Measurements from ENCODE around the gene METTL6. TPM values are rescaled to one million over a fixed set of nuclear protein-coding genes. Genes with fewer than 3 reads are reported as not detected.

METTL6 gene
- total RNA-seq, 1 experiment from 2014 or later, result 25.6 TPM

GRCh38 chr3:15449489-15450224, 22.3 kb upstream of the METTL6 start:
- Histone ChIP-seq H3K4me1 (ENCODE audit: insufficient read depth, low read length) (no peaks in the 10 kb centered on the region), H2AK5ac (ENCODE audit: insufficient read length, low read length) (no peak overlapping the region), H4K5ac (ENCODE audit: insufficient read length, low read depth, low read length) (no peak overlapping the region), H3K79me1 (ENCODE audit: insufficient read depth, low read depth, low read length, poor library complexity, severe bottlenecking) (no peaks in the 10 kb centered on the region), H3K27ac (ENCODE audit: insufficient read length, low read depth, low read length) (no peak overlapping the region), H3K4me2 (ENCODE audit: insufficient read depth, insufficient read length, low read length) (no peak overlapping the region), H3T11ph (ENCODE audit: low read length) (no peak overlapping the region), H2BK15ac (ENCODE audit: low read depth, low read length) (no peak overlapping the region), H4K8ac (replicated peaks; ENCODE audit: insufficient read length, low read depth, low read length) (no peak overlapping the region), H2BK120ac (ENCODE audit: low read depth, low read length, poor library complexity, severe bottlenecking) (no peak overlapping the region), H3K18ac (ENCODE audit: insufficient read length, low read depth, low read length) (no peak overlapping the region), H3K9ac (ENCODE audit: extremely low read depth, insufficient read length, low read length) (no peak overlapping the region), H3K27me3 (ENCODE audit: insufficient read depth, low read length) (no peaks in the 10 kb centered on the region), H3K23ac (ENCODE audit: insufficient read length, low read depth, low read length) (no peak overlapping the region), H2BK20ac (ENCODE audit: low read depth, low read length, poor library complexity, severe bottlenecking) (no peak overlapping the region), H4K20me1 (ENCODE audit: control insufficient read depth, insufficient read depth, insufficient read length) (no peaks in the 10 kb centered on the region), H3K79me2 (ENCODE audit: insufficient read depth, low read length) (no peaks in the 10 kb centered on the region), H3K4ac (ENCODE audit: low read depth, low read length) (no peak overlapping the region), H3K56ac (ENCODE audit: insufficient read length, low read depth, low read length) (no peak overlapping the region), H4K91ac (ENCODE audit: insufficient read length, low read depth, low read length) (no peak overlapping the region), H2BK5ac (ENCODE audit: insufficient read length, low read length) (no peak overlapping the region), H3K23me2 (ENCODE audit: insufficient read length, low read depth, low read length, poor library complexity, severe bottlenecking) (no peaks in the 10 kb centered on the region), H2AFZ (ENCODE audit: low read length) (no peak overlapping the region), H3K14ac (ENCODE audit: insufficient read depth, low read length) (no peak overlapping the region), H2BK12ac (ENCODE audit: insufficient read length, low read depth, low read length) (no peak overlapping the region), H3K9me3 (ENCODE audit: control insufficient read depth, low read depth, low read length) (no peaks in the 10 kb centered on the region)
- H3K4me3 Mint-ChIP-seq, result no peak overlapping the region
- no peak for TF ChIP-seq CTCF (conservative IDR thresholded peaks at IDR 0.05)
- no peak overlapping the region for H3K27ac Mint-ChIP-seq
- 0 out of 7 replicates have a peak, but pooled peaks cover 0 to 1% (median 0%) of the 10 kb centered on the region in 3 experiments for H3K36me3 Mint-ChIP-seq (ENCODE audit: insufficient read depth in 1 of 3, low read depth in 3 of 3)
- WGBS (ENCODE audit: extremely low coverage, insufficient read length, low lambda C conversion rate), result no CpG with 5 or more reads among the region's 3 CpGs
- DNase-seq, result no peak
- no peaks in the 10 kb centered on the region for H3K9me3 Mint-ChIP-seq
- no peaks in the 10 kb centered on the region; the same call in 1 of the 2 replicates for H3K27me3 Mint-ChIP-seq (ENCODE audit: low read depth)
- H3K4me1 Mint-ChIP-seq, result peaks cover 3% of the 10 kb centered on the region in 2 experiments; a peak in 1 of 4 replicates
